SK-N-SH treated with all-trans-retinoic acid at 6 μM for 48 hours (cell line): ENCODE results near the gene CCDC187.
"Not testable (repeated sequence)": the region's sequence is repeated elsewhere in the genome, so short reads cannot be mapped to it uniquely, and the experiment has no call there.

ENCODE experiments used
- ATAC-seq: fragments of 200-7000 bp; cut with Tn5 transposase; 3 replicates; pipeline ENCODE4 v1.9.1; 2020; ENCODE audit warnings: mild to moderate bottlenecking, moderate library complexity
- ARNTL ChIP-seq: fragments of 450-650 bp; formaldehyde crosslinking; IDR thresholded peaks from 2 replicates; pipeline ENCODE4 v1.5.0; 2020; ENCODE audit warnings: low read depth, mild to moderate bottlenecking, moderate library complexity, borderline replicate concordance
- BACH2 ChIP-seq: fragments of 250-450 bp; sonication (Bioruptor Pico); IDR thresholded peaks from 2 replicates; pipeline ENCODE4 v1.9.0; 2021; ENCODE audit warnings: mild to moderate bottlenecking, borderline replicate concordance
- CSDC2 ChIP-seq: fragments of 250-450 bp; sonication (Bioruptor Pico); IDR thresholded peaks from 2 replicates; pipeline ENCODE4 v1.5.0; 2020; ENCODE audit warnings: mild to moderate bottlenecking, moderate library complexity
- CSRNP3 ChIP-seq: fragments of 250-450 bp; sonication (Bioruptor Pico); IDR thresholded peaks from 2 replicates; pipeline ENCODE4 v1.5.1; 2021; ENCODE audit warnings: mild to moderate bottlenecking, moderate library complexity
- ESRRG ChIP-seq: fragments of 250-450 bp; sonication (Bioruptor Pico); IDR thresholded peaks from 2 replicates; pipeline ENCODE4 v1.6.1; 2021; ENCODE audit warnings: mild to moderate bottlenecking
- ISL1 ChIP-seq: fragments of 250-450 bp; sonication (Bioruptor Pico); IDR thresholded peaks from 2 replicates; pipeline ENCODE4 v2.1.2; 2022; ENCODE audit warnings: mild to moderate bottlenecking, moderate library complexity
- OSR1 ChIP-seq: fragments of 250-450 bp; sonication (Bioruptor Pico); IDR thresholded peaks from 2 replicates; pipeline ENCODE4 v1.8.0; 2022; ENCODE audit warnings: moderate library complexity, mild to moderate bottlenecking, inconsistent platforms
- PATZ1 ChIP-seq: fragments of 250-450 bp; sonication (Bioruptor Pico); IDR thresholded peaks from 2 replicates; pipeline ENCODE4 v1.8.0; 2020; ENCODE audit warnings: mild to moderate bottlenecking, moderate library complexity, borderline replicate concordance
- POU6F1 ChIP-seq: fragments of 250-450 bp; sonication (Bioruptor Pico); IDR thresholded peaks from 2 replicates; pipeline ENCODE4 v1.8.0; 2021; ENCODE audit warnings: low read depth, mild to moderate bottlenecking, moderate library complexity, borderline replicate concordance
- PPARA ChIP-seq: fragments of 250-450 bp; sonication (Bioruptor Pico); IDR thresholded peaks from 2 replicates; pipeline ENCODE4 v1.5.0; 2020; ENCODE audit warnings: mild to moderate bottlenecking, borderline replicate concordance
- RARB ChIP-seq: fragments of 250-450 bp; sonication (Bioruptor Pico); IDR thresholded peaks from 2 replicates; pipeline ENCODE4 v1.8.0; 2021; ENCODE audit warnings: mild to moderate bottlenecking, moderate library complexity
- SNAI2 ChIP-seq: fragments of 250-450 bp; sonication (Bioruptor Pico); IDR thresholded peaks from 2 replicates; pipeline ENCODE4 v1.5.0; 2020; ENCODE audit warnings: mild to moderate bottlenecking, moderate library complexity
- TCF4 ChIP-seq: fragments of 250-450 bp; sonication (Bioruptor Pico); IDR thresholded peaks from 2 replicates; pipeline ENCODE4 v1.8.0; 2021; ENCODE audit warnings: mild to moderate bottlenecking, moderate library complexity, borderline replicate concordance
- TOX ChIP-seq: fragments of 250-450 bp; sonication (Bioruptor Pico); IDR thresholded peaks from 2 replicates; pipeline ENCODE4 v1.8.0; 2021; ENCODE audit warnings: mild to moderate bottlenecking, moderate library complexity, borderline replicate concordance
- ZFP3 ChIP-seq: fragments of 250-450 bp; sonication (Bioruptor Pico); IDR thresholded peaks from 2 replicates; pipeline ENCODE4 v1.5.0; 2020; ENCODE audit warnings: mild to moderate bottlenecking, moderate library complexity
- ZFP30 ChIP-seq: fragments of 450-650 bp; formaldehyde crosslinking; IDR thresholded peaks from 2 replicates; pipeline ENCODE4 v1.5.0; 2022; ENCODE audit warnings: mild to moderate bottlenecking, moderate library complexity
- ZNF70 ChIP-seq: fragments of 450-650 bp; formaldehyde crosslinking; IDR thresholded peaks from 2 replicates; pipeline ENCODE4 v1.5.0; 2020; ENCODE audit warnings: mild to moderate bottlenecking, moderate library complexity
- ZNF8 ChIP-seq: fragments of 450-650 bp; formaldehyde crosslinking; IDR thresholded peaks from 2 replicates; pipeline ENCODE4 v1.5.0; 2020; ENCODE audit warnings: mild to moderate bottlenecking, moderate library complexity
- TF ChIP-seq, protein P1 (sequence below): fragments of 250-450 bp; sonication (Bioruptor Pico); IDR thresholded peaks from 2 replicates; pipeline ENCODE4 v1.5.0; 2020; ENCODE audit warnings: mild to moderate bottlenecking, moderate library complexity
- TF ChIP-seq, protein P2 (sequence below): fragments of 250-450 bp; sonication (Bioruptor Pico); IDR thresholded peaks from 2 replicates; pipeline ENCODE4 v1.5.1; 2020; ENCODE audit warnings: low read depth, mild to moderate bottlenecking, moderate library complexity

The CCDC187 gene

DNA sequence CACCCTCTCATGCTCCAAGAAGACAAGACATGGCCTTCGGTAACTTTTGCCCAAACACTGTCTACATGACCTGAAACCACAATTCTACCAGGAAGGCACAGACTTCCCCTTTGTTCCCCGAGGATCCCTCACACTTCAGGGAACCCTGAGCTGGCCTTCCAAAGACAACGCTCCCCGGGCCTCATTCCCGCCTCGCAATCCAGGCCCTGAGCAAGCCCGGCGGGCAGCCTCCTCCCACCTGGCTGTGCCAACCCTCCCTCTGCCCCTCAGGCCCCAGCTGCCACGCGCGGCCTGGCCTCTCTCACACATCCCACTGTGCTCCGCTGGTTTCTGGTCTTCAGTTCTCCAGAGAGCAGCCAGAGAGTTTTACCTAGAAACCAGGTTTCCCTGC is 65.6 kb downstream of the CCDC187 start:
- TF ChIP-seq PATZ1 (no peak), ESRRG (CRISPR knock-in tag) (no peak), ARNTL (CRISPR knock-in tag) (no peak), BACH2 (CRISPR knock-in tag) (no peak), CSRNP3 (CRISPR knock-in tag) (no peak), ZFP30 (CRISPR knock-in tag) (no peak), ZFP3 (CRISPR knock-in tag) (no peak), ZNF70 (CRISPR knock-in tag) (no peak), SNAI2 (CRISPR knock-in tag) (no peak), TCF4 (CRISPR knock-in tag) (no peak), POU6F1 (CRISPR knock-in tag) (no peak), TOX (no peak), ISL1 (no peak), PPARA (no peak), RARB (CRISPR knock-in tag) (no peak), OSR1 (CRISPR knock-in tag) (no peak), ZNF8 (no peak), CSDC2 (no peak)
- TF ChIP-seq, protein P1, sequence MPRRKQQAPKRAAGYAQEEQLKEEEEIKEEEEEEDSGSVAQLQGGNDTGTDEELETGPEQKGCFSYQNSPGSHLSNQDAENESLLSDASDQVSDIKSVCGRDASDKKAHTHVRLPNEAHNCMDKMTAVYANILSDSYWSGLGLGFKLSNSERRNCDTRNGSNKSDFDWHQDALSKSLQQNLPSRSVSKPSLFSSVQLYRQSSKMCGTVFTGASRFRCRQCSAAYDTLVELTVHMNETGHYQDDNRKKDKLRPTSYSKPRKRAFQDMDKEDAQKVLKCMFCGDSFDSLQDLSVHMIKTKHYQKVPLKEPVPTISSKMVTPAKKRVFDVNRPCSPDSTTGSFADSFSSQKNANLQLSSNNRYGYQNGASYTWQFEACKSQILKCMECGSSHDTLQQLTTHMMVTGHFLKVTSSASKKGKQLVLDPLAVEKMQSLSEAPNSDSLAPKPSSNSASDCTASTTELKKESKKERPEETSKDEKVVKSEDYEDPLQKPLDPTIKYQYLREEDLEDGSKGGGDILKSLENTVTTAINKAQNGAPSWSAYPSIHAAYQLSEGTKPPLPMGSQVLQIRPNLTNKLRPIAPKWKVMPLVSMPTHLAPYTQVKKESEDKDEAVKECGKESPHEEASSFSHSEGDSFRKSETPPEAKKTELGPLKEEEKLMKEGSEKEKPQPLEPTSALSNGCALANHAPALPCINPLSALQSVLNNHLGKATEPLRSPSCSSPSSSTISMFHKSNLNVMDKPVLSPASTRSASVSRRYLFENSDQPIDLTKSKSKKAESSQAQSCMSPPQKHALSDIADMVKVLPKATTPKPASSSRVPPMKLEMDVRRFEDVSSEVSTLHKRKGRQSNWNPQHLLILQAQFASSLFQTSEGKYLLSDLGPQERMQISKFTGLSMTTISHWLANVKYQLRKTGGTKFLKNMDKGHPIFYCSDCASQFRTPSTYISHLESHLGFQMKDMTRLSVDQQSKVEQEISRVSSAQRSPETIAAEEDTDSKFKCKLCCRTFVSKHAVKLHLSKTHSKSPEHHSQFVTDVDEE (CRISPR knock-in tag): no peak
- TF ChIP-seq, protein P2, sequence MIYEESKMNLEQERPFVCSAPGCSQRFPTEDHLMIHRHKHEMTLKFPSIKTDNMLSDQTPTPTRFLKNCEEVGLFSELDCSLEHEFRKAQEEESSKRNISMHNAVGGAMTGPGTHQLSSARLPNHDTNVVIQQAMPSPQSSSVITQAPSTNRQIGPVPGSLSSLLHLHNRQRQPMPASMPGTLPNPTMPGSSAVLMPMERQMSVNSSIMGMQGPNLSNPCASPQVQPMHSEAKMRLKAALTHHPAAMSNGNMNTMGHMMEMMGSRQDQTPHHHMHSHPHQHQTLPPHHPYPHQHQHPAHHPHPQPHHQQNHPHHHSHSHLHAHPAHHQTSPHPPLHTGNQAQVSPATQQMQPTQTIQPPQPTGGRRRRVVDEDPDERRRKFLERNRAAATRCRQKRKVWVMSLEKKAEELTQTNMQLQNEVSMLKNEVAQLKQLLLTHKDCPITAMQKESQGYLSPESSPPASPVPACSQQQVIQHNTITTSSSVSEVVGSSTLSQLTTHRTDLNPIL (CRISPR knock-in tag): no peak
- TF ChIP-seq, all 23 proteins: peak for 0
- ATAC-seq: no peak

DNA sequence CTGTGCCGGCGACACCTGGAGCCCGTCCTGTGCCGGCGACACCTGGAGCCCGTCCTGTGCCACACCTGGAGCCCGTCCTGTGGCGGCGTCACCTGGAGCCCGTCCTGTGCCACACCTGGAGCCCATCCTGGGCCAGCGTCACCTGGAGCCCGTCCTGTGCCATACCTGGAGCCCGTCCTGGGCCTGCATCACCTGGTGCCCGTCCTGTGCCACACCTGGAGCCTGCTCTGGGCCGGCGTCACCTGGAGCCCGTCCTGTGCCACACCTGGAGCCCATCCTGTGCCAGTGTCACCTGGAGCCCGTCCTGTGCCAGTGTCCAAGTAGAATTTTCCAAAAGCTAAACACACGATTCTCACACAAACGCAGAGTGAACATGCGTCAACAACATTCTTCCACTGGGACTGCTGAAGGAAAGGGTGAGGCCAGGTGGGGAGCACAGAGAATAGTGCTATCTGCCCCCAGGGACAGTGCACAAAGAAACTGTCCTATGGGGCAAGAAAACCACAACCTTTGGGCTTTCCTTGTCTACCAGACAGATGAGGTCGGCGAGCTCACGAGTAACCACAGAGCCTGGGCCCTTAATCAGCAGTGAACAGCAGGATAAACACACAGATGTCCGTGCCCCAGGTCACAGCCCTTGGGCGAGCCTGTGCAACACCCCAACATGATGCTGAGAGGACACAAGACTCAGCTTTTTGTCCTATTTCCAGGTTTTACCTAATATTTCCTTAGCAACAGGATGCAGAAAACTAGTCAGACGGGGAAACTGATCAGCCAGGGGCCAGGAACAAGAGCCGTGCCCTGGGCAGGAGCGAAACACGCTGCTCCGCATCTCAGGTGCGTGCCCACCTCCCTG is 66.2 kb downstream of the CCDC187 start:
- no peak for ATAC-seq
- TF ChIP-seq POU6F1 (CRISPR knock-in tag) (no peak), ZFP30 (CRISPR knock-in tag) (no peak), ZFP3 (CRISPR knock-in tag) (no peak)

GRCh38 chr9:136236471-136237410 is 67.2 kb downstream of the CCDC187 start:
- not testable (repeated sequence) for ATAC-seq
